ENCODE data around the gene LCN2. TPM values are rescaled to one million over a fixed set of nuclear protein-coding genes. Genes with fewer than 3 reads are reported as not detected.

Gene LCN2
- polyA plus RNA-seq, 10 donors: 0.16 to 1.3 (median 0.68) TPM

GRCh38 chr9:128149951-128150593 is 819 bp downstream of the LCN2 start:
- DNase-seq: no peak

- DNase-seq: no peak
Measured at GRCh38 chr9:128150594-128151308, 1.5 kb downstream of the LCN2 start.

DNA sequence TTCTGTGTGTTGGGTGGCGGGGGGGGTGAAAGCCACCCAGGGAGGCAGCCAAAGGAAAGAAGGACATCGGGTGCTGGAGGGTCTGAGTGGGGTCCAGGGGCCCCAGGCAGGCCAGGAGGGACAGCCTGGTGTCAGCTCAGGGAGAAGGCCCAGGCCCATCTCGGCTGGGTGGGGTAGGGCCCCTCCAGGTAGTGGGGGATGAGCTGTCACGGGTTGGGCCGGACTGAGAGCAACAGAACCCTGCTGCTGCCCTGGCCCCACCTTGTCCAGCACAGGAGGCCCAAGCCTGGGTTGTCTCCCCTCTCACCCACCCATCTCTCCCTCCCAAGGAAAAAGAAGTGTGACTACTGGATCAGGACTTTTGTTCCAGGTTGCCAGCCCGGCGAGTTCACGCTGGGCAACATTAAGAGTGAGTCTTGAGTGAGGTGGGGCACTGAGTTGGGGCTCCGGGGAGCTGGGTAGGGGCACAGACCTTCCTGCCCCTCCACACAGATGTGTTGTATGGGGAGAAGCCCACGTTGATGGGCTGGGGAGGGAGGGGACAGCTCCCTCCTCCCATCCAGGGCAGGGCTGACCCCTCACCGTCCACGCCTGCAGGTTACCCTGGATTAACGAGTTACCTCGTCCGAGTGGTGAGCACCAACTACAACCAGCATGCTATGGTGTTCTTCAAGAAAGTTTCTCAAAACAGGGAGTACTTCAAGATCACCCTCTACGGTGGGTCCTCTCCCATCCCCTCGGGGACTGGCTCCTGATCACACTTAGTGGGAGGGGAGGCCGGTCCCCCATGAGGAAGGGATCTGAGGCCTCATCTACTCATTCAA is 2.3 kb downstream of the LCN2 start:
- DNase-seq: no peak

DNA sequence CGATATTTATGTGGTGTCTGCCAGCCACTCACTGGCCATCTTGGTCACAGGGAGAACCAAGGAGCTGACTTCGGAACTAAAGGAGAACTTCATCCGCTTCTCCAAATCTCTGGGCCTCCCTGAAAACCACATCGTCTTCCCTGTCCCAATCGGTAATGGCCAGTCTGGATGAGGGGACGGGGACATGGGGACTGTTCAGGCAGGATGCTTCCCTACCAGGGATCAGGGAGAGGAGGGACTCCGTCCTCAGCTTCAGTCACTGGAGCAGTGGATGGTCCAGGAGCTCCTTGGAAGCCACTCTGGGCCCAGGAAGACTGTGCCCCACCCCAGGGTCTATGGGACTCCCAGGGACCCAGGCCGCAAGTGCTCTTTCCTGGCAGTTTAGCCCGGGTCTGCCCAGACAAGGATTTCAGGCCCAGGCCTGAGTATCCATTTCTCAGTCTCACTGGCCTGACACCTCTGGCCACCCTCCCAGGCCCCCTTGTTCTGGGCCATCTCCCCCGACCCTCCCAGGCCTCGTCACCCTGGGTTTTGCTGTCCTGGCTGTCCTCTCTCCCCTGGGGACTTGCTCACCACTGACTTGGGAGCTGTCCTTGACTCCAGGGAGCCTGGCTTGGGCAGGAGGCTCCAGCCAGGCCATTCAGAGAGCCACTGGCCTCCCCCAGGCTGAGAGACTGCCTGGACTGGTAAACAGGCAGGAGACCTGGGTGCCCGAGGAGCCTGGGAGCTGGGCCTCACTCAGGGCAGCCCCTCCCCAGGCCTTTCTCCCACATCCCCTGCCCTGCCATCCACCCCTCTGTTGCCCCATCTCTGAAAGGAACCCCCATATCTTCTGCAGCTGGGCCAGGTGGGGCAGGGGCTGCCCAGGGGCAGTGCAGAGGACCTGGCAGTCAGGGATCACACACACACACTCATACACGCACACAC is 3.1 kb downstream of the LCN2 start:
- DNase-seq: no peak

- DNase-seq: no peak
Measured at GRCh38 chr9:128153060-128153946, 4.0 kb downstream of the LCN2 start.

GRCh38 chr9:128153947-128154695 is 4.9 kb downstream of the LCN2 start:
- DNase-seq: no peak

DNA sequence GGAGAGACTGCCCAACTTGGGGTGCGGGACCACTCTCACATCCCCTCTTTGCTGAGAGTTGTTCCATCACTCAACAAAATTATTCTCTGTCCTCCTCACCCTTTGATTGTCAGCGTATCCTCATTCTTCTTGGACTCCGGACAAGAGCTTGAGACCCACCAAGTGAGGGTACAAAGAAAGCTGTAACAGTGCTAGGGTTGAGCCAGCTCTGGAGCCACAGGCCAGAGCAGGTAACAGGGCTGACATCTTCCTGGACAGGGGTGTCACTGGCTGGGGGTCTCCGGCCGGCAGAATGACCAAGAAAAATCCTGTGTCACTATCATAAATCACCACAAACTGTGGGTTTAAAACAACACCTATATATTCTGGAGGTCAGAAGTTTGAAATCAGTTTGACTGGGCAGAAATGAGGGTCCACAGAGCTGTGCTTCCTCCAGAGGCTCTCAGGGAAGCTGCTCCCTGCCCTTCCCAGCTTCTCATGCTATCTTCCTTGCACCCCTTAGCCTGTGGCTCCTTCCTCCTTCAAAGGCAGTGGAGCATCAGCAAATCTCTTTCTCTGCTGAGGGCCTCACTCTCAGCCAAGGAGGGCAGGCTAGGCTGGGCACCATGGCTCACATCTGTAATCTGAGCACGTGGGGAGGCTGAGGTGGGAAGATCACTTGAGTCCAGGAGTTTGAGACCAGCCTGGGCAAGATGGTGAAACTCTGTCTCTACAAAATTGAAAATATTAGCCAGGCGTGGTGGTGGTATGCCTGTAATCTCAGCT is 6.7 kb downstream of the LCN2 start:
- no peak for DNase-seq

DNA sequence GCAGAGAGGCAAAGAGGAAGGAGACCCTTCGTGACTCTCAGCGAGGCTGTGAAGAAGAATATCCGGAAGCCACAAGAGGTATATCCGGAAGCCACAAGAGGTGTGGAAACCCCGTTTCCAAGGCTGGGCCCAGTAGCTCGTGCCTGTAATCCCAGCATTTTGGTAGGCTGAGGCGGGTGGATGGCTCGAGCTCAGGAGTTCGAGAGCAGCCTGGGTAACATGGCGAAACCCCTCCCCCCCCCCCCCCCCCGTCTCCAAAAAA is 10.2 kb downstream of the LCN2 start:
- DNase-seq: no peak

DNA sequence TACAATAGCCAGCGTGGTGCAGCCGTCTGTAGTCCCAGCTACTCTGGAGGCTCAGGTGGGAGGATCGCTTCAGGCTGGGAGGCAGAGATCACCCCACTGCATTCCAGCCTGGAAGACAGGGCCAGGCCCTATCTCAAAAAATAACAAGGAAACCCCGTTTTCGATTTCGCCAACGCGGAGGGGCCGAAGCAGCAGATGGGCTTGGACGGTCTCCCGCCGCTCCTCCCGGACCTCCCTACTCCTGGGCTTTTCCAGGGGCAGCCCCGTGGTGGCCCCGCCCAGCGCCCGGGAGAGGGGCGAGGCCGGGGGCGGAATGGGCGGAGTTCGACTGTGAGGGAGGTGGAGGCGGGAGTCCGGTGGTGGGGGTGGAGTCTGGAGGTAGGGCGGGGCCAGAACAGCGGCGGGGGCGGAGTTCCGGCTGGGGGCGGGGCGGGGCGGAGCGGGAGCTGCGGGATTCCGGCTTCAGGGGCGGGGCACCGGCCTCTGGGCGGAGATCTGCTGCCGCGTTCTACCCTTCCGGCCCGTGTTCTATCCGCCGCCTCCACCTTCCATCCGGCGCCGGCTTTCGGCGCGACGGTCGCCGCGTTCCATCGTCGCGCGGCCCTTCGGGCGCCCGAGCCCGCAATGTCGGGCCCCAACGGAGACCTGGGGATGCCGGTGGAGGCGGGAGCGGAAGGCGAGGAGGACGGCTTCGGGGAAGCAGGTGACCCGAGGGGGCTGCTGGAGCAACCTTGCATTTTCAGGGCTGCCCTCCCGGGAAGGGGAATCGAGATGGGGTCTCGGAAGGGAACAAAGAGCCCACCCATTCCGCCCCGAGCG is 10.7 kb downstream of the LCN2 start, which contains the start of gene BBLN:
TSS of gene BBLN (plus strand) at position 482 of the 819 bp plus-strand sequence. CDS start at position 625, 143 bp downstream.
- DNase-seq: peak; percentile 94 to 96 (median 94)

- no peak for DNase-seq
Measured at GRCh38 chr9:128160603-128160987, 11.3 kb downstream of the LCN2 start.

- no peak for DNase-seq
Measured at GRCh38 chr9:128161215-128161902, 12.1 kb downstream of the LCN2 start.

DNA sequence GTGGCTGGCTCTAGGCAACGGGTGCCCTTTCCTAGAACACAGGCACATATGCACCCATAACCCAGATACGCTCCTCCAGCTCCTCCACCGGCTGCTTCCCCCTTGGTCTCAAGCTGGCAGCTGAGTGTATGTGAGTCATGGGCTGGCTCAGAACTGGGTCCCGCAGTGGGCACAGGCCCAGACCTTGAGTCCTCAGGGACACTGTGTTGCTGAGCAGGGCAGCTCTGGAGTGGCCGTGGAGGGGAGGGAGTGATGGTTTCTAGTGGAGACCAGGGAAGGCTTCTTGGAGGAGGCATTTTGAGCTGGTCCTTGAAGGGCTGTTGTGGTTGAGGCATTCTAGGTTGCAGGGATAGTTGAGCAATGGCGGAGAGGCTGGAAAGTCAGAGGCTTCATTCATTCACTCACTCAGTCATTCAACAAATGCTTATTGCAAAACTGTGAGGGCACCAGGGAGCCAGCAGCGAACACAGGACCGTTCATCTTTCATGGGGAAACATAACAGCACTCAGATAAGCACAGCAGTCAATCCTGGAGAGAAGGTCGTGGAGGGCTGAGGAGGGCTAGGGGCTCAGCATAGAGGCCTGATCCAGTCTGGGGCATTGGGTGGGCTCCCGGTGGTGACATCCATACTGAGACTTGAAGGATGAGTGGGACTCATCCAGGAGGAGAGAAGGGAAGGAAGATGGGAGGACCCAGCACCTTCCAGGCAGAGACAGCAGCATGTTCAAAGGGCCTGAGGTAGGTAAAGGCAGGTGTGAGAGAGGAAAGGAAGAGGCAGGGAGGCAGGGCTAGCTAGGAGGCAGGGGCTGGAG is 13.2 kb downstream of the LCN2 start:
- no peak for DNase-seq

DNA sequence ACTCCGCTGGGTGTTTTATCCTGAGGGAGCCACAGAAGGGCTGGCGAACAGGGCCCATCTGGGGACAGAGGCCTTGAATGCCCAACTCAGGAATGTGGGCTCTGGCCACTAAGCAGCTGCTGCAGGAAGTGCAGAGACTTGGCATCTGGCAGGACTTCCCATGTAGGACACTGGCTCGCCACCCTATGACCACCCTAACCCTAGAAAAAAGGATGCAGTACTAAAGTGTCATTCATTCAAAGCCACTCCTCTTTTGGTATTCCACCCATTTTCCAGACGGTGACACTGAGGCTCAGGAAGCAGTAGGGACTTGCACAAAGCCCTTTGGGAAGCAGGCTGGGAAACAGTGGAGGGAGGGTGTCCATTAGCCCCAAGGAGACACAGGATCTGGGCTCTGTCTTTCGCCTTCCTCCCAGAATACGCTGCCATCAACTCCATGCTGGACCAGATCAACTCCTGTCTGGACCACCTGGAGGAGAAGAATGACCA is 13.8 kb downstream of the LCN2 start:
- DNase-seq: no peak

DNA sequence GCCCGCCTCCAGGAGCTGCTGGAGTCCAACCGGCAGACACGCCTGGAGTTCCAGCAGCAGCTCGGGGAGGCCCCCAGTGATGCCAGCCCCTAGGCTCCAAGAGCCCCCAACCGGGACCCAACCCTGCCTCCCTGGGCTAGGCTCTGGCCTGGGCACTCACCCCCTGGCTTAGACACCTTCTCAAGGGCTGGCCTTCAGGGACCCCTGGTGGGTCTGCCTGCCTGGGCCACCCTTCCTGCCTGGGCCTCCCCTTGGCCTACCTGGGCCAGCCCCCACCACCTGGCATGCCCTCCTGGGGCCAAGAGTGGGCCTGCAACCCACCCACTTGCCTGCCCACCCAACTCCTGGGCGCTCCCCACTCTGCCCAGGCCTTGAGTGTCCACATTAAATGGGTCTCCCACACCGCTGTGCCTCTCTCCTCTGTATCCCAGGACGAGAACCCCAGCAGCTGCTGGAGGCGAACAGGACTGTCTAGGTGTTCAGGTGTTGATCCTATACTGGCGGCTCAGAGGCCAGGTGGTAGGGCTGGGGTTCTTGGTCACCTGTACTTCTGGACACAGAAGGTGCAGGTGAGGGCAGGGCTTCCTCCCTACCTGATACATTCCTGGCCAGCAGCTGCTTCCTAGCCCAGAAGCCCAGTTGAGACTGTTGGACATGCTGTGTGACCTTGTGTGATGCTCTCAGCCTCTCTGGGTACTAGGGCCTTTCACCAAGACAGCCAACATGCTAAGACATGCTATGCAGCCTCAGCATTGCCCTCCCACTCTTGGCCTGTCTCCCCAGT is 14.5 kb downstream of the LCN2 start:
- no peak for DNase-seq

GRCh38 chr9:128164307-128164885 is 15.1 kb downstream of the LCN2 start:
- DNase-seq: no peak
